ENCODE results near the gene CHST15.

CHST15 gene

GRCh38 chr10:124077208-124077993, 16.0 kb downstream of the CHST15 start:
- DNase-seq (ENCODE audit: low read depth, low spot score) = no peak
- no peak overlapping the region for H3K4me3 ChIP-seq (ENCODE audit: low read depth, low read length)
- no peak for TF ChIP-seq CTCF (IDR thresholded peaks at IDR 0.05; ENCODE audit: insufficient read depth, low read length, missing control alignments)
- ChIA-PET CTCF (interaction anchor here (4.4 kb wide), 1 partner anchor 312 kb away, joined by 12 read pairs; no protein-coding TSS in a partner anchor), POLR2A (no interaction called here)

- DNase-seq (ENCODE audit: low read depth, low spot score) = no peak
- no peak for TF ChIP-seq CTCF (IDR thresholded peaks at IDR 0.05; ENCODE audit: insufficient read depth, low read length, missing control alignments)
- no peak overlapping the region for H3K4me3 ChIP-seq (ENCODE audit: low read depth, low read length)
- ChIA-PET CTCF (interaction anchor here (4.4 kb wide), 1 partner anchor 313 kb away, joined by 12 read pairs; no protein-coding TSS in a partner anchor), POLR2A (no interaction called here)
Measured at GRCh38 chr10:124076148-124076733, 17.2 kb downstream of the CHST15 start.

- ChIA-PET CTCF (interaction anchor here (4.4 kb wide), 1 partner anchor 314 kb away, joined by 12 read pairs; no protein-coding TSS in a partner anchor), POLR2A (no interaction called here)
- no peak for TF ChIP-seq CTCF (IDR thresholded peaks at IDR 0.05; ENCODE audit: insufficient read depth, low read length, missing control alignments)
- DNase-seq (ENCODE audit: low read depth, low spot score) = no peak
- no peak overlapping the region for H3K4me3 ChIP-seq (ENCODE audit: low read depth, low read length)
Measured at GRCh38 chr10:124075231-124075955, 18.0 kb downstream of the CHST15 start.

GRCh38 chr10:124074501-124075109, 18.8 kb downstream of the CHST15 start:
- CTCF ChIA-PET = interaction anchor here (4.4 kb wide), 1 partner anchor 315 kb away, joined by 12 read pairs; no protein-coding TSS in a partner anchor
- POLR2A ChIA-PET = no interaction called here
- no peak for TF ChIP-seq CTCF (IDR thresholded peaks at IDR 0.05; ENCODE audit: insufficient read depth, low read length, missing control alignments)
- no peak for DNase-seq (ENCODE audit: low read depth, low spot score)
- no peak overlapping the region for H3K4me3 ChIP-seq (ENCODE audit: low read depth, low read length)

- DNase-seq (ENCODE audit: low read depth, low spot score) = no peak
- CTCF ChIA-PET = no interaction called here
- no peak for TF ChIP-seq CTCF (IDR thresholded peaks at IDR 0.05; ENCODE audit: insufficient read depth, low read length, missing control alignments)
- no peak overlapping the region for H3K4me3 ChIP-seq (ENCODE audit: low read depth, low read length)
- POLR2A ChIA-PET = no interaction called here
Measured at GRCh38 chr10:124073978-124074377, 19.4 kb downstream of the CHST15 start.

All from AG04449 (cell line).